ENCODE results near the gene DOCK4.

DOCK4 gene

DNA sequence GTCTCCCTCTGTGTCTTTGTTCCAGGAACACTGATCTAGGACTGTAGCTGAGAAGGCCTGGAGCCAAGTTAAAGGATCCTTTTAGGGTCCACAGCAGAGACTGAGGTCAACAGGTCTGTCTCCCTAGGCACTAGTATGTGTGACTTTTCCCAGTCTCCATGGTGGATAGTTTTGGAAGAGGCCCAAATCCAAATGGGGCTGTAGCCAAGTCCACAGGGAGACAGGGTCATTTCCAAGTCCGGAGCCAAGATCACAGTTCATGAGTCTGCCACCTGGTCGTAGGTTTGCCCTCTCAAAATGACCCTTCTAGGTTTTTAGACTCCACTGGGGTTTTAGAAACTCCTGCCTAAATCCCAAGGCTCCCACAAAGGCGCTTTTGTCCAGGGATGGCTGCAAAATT is 17.1 kb upstream of the DOCK4 start:
- no peak for TF ChIP-seq CTCF (IDR thresholded peaks at IDR 0.05; ENCODE audit: low read depth, low read length, missing control alignments)
- no peak for DNase-seq (ENCODE audit: low read depth)
- no peak overlapping the region for H3K4me3 ChIP-seq (ENCODE audit: low read depth, low read length)

DNA sequence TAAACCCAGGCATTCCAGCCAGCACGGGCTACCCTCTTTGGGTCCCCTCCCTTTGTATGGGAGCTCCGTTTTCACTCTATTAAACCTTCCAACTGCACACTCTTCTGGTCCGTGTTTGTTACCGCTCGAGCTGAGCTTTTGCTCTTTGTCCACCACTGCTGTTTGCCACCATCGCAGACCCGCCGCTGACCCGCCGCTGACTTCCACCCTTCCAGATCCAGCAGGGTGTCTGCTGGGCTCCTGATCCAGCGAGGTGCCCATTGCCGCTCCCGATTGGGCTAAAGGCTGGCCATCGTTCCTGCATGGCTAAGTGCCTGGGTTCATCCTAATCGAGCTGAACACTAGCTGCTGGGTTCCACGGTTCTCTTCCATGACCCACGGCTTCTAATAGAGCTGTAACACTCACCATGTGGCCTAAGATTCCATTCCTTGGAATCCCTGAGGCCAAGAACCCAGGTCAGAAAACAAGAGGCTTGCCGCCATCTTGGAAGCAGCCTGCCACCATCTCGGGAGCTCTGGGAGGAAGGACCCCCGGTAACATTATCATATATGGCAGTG is 14.8 kb upstream of the DOCK4 start:
- no peak for TF ChIP-seq CTCF (IDR thresholded peaks at IDR 0.05; ENCODE audit: low read depth, low read length, missing control alignments)

DNA sequence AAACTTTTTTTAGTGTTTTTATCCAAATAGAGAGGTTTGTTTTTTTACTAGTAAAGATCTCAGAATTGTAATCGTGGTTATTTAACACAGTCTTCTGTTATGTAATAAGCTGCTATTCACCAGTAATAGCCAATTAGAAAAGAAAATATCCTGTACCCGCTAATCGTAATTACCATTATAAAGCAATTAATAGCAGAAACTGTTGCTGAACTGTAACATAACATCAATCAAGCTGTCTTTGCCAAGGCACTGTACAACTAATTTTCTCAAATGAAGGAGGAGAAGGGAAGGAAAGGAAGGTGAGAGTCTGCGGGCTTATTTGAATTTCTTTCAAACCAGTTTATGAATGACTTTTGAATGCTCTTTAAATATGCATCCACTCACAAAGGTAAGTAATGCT is 9.6 kb upstream of the DOCK4 start:
- DNase-seq (ENCODE audit: low read depth), result no peak
- H3K4me3 ChIP-seq (ENCODE audit: low read depth, low read length), result no peak overlapping the region
- TF ChIP-seq CTCF (IDR thresholded peaks at IDR 0.05; ENCODE audit: low read depth, low read length, missing control alignments), result no peak

More for the DNA sequence above, 14.8 kb upstream of the DOCK4 start:
- no peak overlapping the region for H3K4me3 ChIP-seq (ENCODE audit: low read depth, low read length)
- no peak for DNase-seq (ENCODE audit: low read depth)

- H3K4me3 ChIP-seq (ENCODE audit: low read depth, low read length), result no peak overlapping the region
- TF ChIP-seq CTCF (IDR thresholded peaks at IDR 0.05; ENCODE audit: low read depth, low read length, missing control alignments), result no peak
- no peak for DNase-seq (ENCODE audit: low read depth)
These were observed 8.7 kb upstream of the DOCK4 start for GRCh38 chr7:112214883-112215282.

DNA sequence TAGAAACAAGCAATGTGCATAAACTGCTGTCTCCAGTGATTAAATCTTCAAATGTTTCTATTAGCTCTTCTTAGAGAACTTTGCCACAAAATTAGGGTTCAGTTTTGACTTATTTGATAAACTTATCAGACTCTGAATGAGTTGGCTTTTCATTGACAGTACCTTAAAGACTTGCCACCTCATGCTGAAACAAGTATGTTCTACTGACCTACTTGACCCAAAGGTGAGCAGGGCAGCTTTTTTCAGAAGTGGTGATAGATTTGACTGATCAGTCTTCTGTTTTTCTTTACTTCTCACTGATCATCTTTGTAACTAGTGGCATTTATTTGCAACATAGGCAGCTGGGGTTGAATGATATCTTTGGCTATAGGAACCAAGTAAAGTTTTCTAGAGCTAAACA is 8.1 kb upstream of the DOCK4 start:
- DNase-seq (ENCODE audit: low read depth), result no peak
- H3K4me3 ChIP-seq (ENCODE audit: low read depth, low read length), result no peak overlapping the region
- no peak for TF ChIP-seq CTCF (IDR thresholded peaks at IDR 0.05; ENCODE audit: low read depth, low read length, missing control alignments)

DNA sequence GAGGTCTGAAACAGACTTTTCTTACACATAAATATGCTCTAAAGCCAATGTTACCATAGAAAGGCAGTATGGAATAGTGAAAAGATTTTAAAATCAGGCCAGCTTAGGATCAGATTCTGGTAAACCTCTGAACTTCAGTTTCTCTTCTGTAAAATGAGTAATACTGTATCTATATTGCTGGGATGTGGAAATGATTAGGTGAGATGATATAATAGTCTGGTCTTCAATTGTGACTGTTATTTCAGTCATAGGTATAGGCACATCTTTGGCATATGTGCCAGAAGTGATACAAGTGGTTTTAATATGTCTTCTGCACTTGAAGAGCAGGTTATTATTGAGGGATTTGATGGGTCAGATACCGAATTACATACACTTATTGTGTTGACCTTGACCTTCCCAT is 7.5 kb upstream of the DOCK4 start:
- DNase-seq (ENCODE audit: low read depth), result no peak
- H3K4me3 ChIP-seq (ENCODE audit: low read depth, low read length), result no peak overlapping the region
- no peak for TF ChIP-seq CTCF (IDR thresholded peaks at IDR 0.05; ENCODE audit: low read depth, low read length, missing control alignments)

DNA sequence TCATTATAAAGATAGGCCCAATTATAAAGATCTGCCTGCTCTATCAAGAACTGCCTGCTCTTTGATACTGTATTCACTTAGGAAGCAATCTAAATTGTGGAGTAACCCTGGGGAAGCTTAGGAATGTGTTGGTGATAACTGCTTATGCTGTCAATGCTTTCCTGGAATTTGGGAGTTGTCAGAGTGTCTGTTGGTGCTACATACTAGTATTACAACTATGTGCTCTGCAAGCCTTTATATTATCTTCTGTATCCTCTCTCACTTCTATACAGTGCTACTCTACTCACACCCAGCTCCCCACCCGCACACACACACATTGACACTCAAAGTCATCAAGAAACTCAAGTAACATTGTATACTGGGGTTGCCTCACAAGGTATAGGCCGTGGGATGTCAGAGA is 6.4 kb upstream of the DOCK4 start:
- TF ChIP-seq CTCF (IDR thresholded peaks at IDR 0.05; ENCODE audit: low read depth, low read length, missing control alignments), result no peak
- DNase-seq (ENCODE audit: low read depth), result no peak
- H3K4me3 ChIP-seq (ENCODE audit: low read depth, low read length), result no peak overlapping the region
